ENCODE results near the gene MPP3. TPM values are rescaled to one million over a fixed set of nuclear protein-coding genes. Genes with fewer than 3 reads are reported as not detected.

Gene MPP3
- total RNA-seq, 1 donor from 2014 or later, result 22.9 TPM

DNA sequence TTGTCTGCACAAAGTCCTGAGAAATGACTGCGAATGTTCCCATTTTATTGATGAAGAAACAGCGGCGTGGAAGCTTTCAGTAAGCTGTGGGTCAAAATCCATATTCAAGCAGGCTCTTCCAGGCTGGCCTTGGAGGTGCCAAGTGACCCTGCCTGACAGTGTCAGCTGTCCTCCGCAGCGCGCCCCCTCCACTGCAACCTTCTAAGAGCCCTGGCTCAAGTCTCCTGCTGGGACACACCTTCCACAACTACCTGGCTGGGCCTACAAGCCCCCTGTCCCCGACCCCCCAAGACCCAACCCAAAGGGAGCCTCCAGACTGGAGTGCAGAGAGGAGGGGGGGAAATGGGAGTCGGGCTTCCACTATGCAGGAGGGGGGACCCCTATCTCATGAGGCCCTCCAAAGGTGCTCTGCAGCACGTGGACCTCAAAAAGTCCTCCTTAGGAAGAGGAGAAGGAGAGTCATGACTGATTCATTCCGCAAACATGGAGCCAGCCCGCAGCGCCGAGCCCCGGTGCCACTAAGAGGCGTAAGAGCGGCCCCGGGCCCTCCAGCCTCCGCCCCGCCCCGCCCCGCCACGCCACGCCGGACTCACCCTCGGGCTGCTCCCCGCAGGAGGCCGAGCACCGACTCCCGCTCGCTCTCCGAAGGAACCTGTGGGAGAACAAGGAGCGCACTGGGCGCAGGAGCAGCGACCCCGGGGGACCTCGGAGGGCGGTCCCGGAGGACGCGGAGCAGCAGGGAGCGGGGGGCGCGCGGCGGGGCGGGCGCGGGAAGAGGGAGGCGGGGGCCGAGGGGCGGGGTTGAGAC, 574 bp downstream of the MPP3 start:
- H3K4me3 Mint-ChIP-seq, result peak overlapping the region; percentile 77
- H3K9me3 Mint-ChIP-seq, result peaks cover 6% of the 10 kb centered on the region
- peaks cover 8% of the 10 kb centered on the region for H3K27me3 Mint-ChIP-seq (ENCODE audit: low read depth)
- peaks cover 22% of the 10 kb centered on the region for H3K36me3 Mint-ChIP-seq
- DNase-seq (ENCODE audit: low spot score in 2 of 2, unreplicated experiment in 2 of 2), result no peak
- no peak for TF ChIP-seq CTCF (IDR thresholded peaks at IDR 0.05; ENCODE audit: unreplicated experiment)
- no peak overlapping the region for H3K27ac Mint-ChIP-seq
- H3K4me1 Mint-ChIP-seq, result peaks cover 19% of the 10 kb centered on the region

DNA sequence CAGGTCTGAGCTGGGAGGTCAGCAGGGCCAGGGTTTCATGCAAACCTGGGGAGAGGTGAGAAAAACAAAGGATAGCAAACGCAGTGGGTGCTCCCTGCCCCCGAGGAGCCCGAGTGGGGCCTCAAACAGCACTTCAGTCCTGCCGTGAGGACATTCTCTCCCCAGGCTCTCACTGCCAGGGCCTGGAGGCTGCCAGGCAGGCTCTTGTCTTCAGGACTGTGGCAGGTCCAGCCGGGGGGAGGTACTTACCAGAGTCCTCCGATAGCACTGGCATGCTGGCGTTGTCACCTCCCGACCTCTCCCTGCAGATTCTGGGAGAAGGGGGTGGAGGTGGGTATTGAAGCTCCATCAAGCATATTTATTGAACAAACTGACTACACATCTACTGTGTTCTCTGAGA, 1.3 kb downstream of the MPP3 start:
- Mint-ChIP-seq H3K27ac (no peak overlapping the region), H3K9me3 (peaks cover 6% of the 10 kb centered on the region), H3K4me1 (peaks cover 19% of the 10 kb centered on the region), H3K36me3 (peaks cover 23% of the 10 kb centered on the region), H3K4me3 (peak overlapping the region; percentile 77), H3K27me3 (ENCODE audit: low read depth) (peaks cover 7% of the 10 kb centered on the region)
- DNase-seq (ENCODE audit: low spot score in 2 of 2, unreplicated experiment in 2 of 2), result no peak
- TF ChIP-seq CTCF (IDR thresholded peaks at IDR 0.05; ENCODE audit: unreplicated experiment), result no peak

DNA sequence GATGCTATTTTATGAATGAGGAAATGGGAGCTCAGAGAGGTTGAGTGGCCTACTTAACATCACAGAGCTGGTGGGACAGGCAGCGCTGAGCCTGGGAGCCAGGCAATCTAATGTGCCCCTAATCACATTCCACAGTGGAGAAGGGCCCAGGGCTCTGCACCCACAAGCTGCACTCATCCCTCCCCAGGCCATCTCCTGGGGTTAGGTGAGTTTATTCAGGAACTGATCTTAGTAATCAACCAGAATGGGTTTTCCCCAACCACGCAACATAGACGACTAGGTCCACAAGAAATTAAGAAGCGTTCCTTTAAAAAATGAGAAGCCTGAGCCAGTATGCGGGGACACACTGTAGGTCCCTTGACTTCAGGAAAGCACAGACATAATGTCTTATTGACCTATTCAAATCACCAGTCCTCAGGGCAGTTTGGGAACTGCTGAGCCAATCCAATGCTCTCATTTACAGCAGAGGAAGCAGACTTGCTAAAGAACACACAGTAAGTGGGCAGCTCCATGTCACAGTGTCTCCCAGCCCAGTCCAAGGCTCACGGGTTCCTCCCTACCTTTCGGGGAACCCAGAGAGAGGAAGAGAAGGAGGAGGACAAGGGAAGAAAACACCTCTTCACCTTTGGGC, 2.3 kb downstream of the MPP3 start:
- H3K4me3 Mint-ChIP-seq, result peak overlapping the region; percentile 77
- H3K27ac Mint-ChIP-seq, result no peak overlapping the region
- peaks cover 6% of the 10 kb centered on the region for H3K9me3 Mint-ChIP-seq
- H3K27me3 Mint-ChIP-seq (ENCODE audit: low read depth), result peaks cover 6% of the 10 kb centered on the region
- H3K4me1 Mint-ChIP-seq, result peaks cover 19% of the 10 kb centered on the region
- TF ChIP-seq CTCF (IDR thresholded peaks at IDR 0.05; ENCODE audit: unreplicated experiment), result no peak
- no peak for DNase-seq (ENCODE audit: low spot score in 2 of 2, unreplicated experiment in 2 of 2)
- H3K36me3 Mint-ChIP-seq, result peaks cover 26% of the 10 kb centered on the region

- Mint-ChIP-seq H3K27me3 (ENCODE audit: low read depth) (peaks cover 6% of the 10 kb centered on the region), H3K9me3 (peaks cover 6% of the 10 kb centered on the region), H3K36me3 (peaks cover 28% of the 10 kb centered on the region), H3K4me1 (peaks cover 19% of the 10 kb centered on the region), H3K4me3 (no peak overlapping the region), H3K27ac (no peak overlapping the region)
- no peak for TF ChIP-seq CTCF (IDR thresholded peaks at IDR 0.05; ENCODE audit: unreplicated experiment)
- DNase-seq (ENCODE audit: low spot score in 2 of 2, unreplicated experiment in 2 of 2), result no peak
These were observed 3.2 kb downstream of the MPP3 start for GRCh38 chr17:43829738-43830137.

DNA sequence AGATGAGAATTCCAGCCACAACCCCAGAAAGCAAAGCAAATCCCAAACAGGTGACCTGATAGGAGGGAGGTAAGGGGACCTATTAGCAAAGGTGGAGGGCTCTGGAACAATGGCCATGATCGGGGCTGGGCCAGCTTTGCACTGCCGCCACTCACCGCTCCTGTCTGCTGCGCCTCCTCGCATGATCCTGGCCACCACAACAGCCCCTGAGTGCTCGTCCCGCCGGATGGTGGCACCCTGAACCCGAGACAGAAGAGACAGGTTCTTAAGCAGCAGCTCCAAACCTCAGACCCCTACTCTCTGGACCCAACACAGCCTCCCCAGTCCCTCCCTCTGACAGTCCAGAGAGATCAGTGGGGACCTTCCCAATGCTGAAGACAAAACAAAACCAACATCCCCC, 5.3 kb downstream of the MPP3 start:
- Mint-ChIP-seq H3K4me1 (peaks cover 11% of the 10 kb centered on the region), H3K9me3 (no peaks in the 10 kb centered on the region), H3K36me3 (peaks cover 37% of the 10 kb centered on the region), H3K4me3 (no peak overlapping the region), H3K27me3 (ENCODE audit: low read depth) (peaks cover 3% of the 10 kb centered on the region), H3K27ac (no peak overlapping the region)
- no peak for DNase-seq (ENCODE audit: low spot score in 2 of 2, unreplicated experiment in 2 of 2)
- no peak for TF ChIP-seq CTCF (IDR thresholded peaks at IDR 0.05; ENCODE audit: unreplicated experiment)

Data from mesothelial cell of epicardium (in vitro differentiated cells).